GM23248 (cell line): ENCODE data around the gene PCDHA8. TPM values are rescaled to one million over a fixed set of nuclear protein-coding genes. Genes with fewer than 3 reads are reported as not detected.
"Not testable (repeated sequence)": the region's sequence is repeated elsewhere in the genome, so short reads cannot be mapped to it uniquely, and the experiment has no call there.

Experiments used
- DNase-seq: peaks from one replicate; pipeline ENCODE4 v3.0.0-alpha.2; 2015
- H2AFZ ChIP-seq: fragments of 200-600 bp; sonication (generic); 2 replicates; pipeline ENCODE4 v1.6.1; 2016; ENCODE audit warnings: antibody characterized with exemption
- H3F3A ChIP-seq: fragments of 200-600 bp; sonication (generic); 2 replicates; pipeline ENCODE4 v1.6.1; 2016; ENCODE audit warnings: mild to moderate bottlenecking, antibody characterized with exemption, mixed run types; ENCODE audit not compliant: insufficient read depth
- H3K27ac ChIP-seq: fragments of 200-600 bp; sonication (generic); 2 replicates; pipeline ENCODE4 v1.5.1; 2016; ENCODE audit warnings: mild to moderate bottlenecking
- H3K27me3 ChIP-seq: fragments of 200-600 bp; sonication (generic); replicated peaks from 2 replicates; pipeline ENCODE4 v1.6.1; 2016; ENCODE audit warnings: mild to moderate bottlenecking; ENCODE audit not compliant: insufficient read depth
- H3K36me3 ChIP-seq: fragments of 200-600 bp; sonication (generic); 2 replicates; pipeline ENCODE4 v1.6.1; 2016; ENCODE audit warnings: low read depth, mild to moderate bottlenecking
- H3K4me1 ChIP-seq: fragments of 200-600 bp; sonication (generic); 2 replicates; pipeline ENCODE4 v1.6.1; 2016; ENCODE audit warnings: mild to moderate bottlenecking; ENCODE audit not compliant: insufficient read depth
- H3K4me2 ChIP-seq: fragments of 200-600 bp; sonication (generic); one replicate; pipeline ENCODE4 v1.6.1; 2016; ENCODE audit warnings: mild to moderate bottlenecking; ENCODE audit not compliant: unreplicated experiment
- H3K4me3 ChIP-seq: fragments of 200-600 bp; sonication (generic); 2 replicates; pipeline ENCODE4 v1.5.1; 2016; ENCODE audit warnings: mild to moderate bottlenecking
- H3K79me2 ChIP-seq: fragments of 200-600 bp; sonication (generic); 2 replicates; pipeline ENCODE4 v1.6.1; 2016; ENCODE audit warnings: mild to moderate bottlenecking; ENCODE audit not compliant: insufficient read depth
- H3K9ac ChIP-seq: fragments of 200-600 bp; sonication (generic); 2 replicates; pipeline ENCODE4 v1.6.1; 2016; ENCODE audit warnings: mild to moderate bottlenecking
- H3K9me2 ChIP-seq: fragments of 200-600 bp; sonication (generic); 2 replicates; pipeline ENCODE4 v1.6.1; 2016; ENCODE audit warnings: mixed run types, mild to moderate bottlenecking, moderate library complexity; ENCODE audit not compliant: insufficient read depth
- H3K9me3 ChIP-seq: fragments of 200-600 bp; sonication (generic); one replicate; pipeline ENCODE4 v1.6.1; 2017; ENCODE audit warnings: low read depth
- H4K20me1 ChIP-seq: fragments of 200-600 bp; sonication (generic); 2 replicates; pipeline ENCODE4 v1.6.0; 2016; ENCODE audit not compliant: insufficient read depth
- EZH2 ChIP-seq: fragments of 200-600 bp; sonication (generic); IDR thresholded peaks from 2 replicates; pipeline ENCODE4 v1.6.1; 2018; ENCODE audit warnings: antibody characterized with exemption, mild to moderate bottlenecking; ENCODE audit not compliant: insufficient read depth, poor library complexity, severe bottlenecking
- EZH2phosphoT487 ChIP-seq: fragments of 200-600 bp; sonication (generic); IDR thresholded peaks from 2 replicates; pipeline ENCODE4 v1.6.1; 2018; ENCODE audit warnings: antibody characterized with exemption, moderate library complexity, mild to moderate bottlenecking, low read depth; ENCODE audit not compliant: insufficient read depth
- WGBS, 2 experiments: methylation state at CpG; one replicate each; pipeline ENCODE4 v1.1.6; 2015 to 2017; ENCODE audit warnings: low lambda C conversion rate in 2 of 2, low coverage in 1 of 2; ENCODE audit errors: missing lambda C conversion rate in 2 of 2; 5-methylcytosine and 5-hydroxymethylcytosine counted together
- in situ Hi-C: fragments of 300-500 bp; cut with MboI; formaldehyde crosslinking; loops from 2 replicates; pipeline ENCODE4 v1.15.0; 2020
- polyA plus RNA-seq: library from polyadenylated mRNA; unstranded; fragments of >200 nt; fragmentation: Nextera tagmentation; extraction: Ambion mirVana; gene quantifications from 2 replicates; pipeline ENCODE4 v1.2.1, GENCODE V29; 2016
- total RNA-seq: library from RNA; depleted of rRNA; stranded (reverse); fragments of >200 nt; shearing (Covaris generic); gene quantifications from 2 replicates; pipeline ENCODE4 v1.2.3, GENCODE V29; 2014

Gene PCDHA8
- total and polyA plus RNA-seq, 2 experiments from 2014 or later: not detected

GRCh38 chr5:140802781-140803271 lies 38.2 kb upstream of the PCDHA8 start:
- H3K4me3 ChIP-seq: no peak overlapping the region
- in situ Hi-C loops: no loop called here
- no peak overlapping the region for H3K9ac ChIP-seq
- DNase-seq: no peak
- no peak overlapping the region for H2AFZ ChIP-seq
- H3K27me3 ChIP-seq: no peaks in the 10 kb centered on the region
- H4K20me1 ChIP-seq: no peaks in the 10 kb centered on the region
- TF ChIP-seq EZH2: no peak
- no peak for TF ChIP-seq EZH2phosphoT487
- H3K36me3 ChIP-seq: no peaks in the 10 kb centered on the region
- H3F3A ChIP-seq: no peaks in the 10 kb centered on the region
- no peak overlapping the region for H3K4me2 ChIP-seq
- no peaks in the 10 kb centered on the region for H3K79me2 ChIP-seq
- H3K9me2 ChIP-seq: no peaks in the 10 kb centered on the region
- H3K9me3 ChIP-seq: no peaks in the 10 kb centered on the region
- no peaks in the 10 kb centered on the region for H3K4me1 ChIP-seq
- 46 to 50% methylated on average over 39 to 53 of the region's 53 CpGs for WGBS, 2 experiments
- no peak overlapping the region for H3K27ac ChIP-seq

GRCh38 chr5:140806834-140807775 lies 33.9 kb upstream of the PCDHA8 start, which contains the start of gene PCDHA4:
Gene PCDHA4, plus strand, starts transcription at chr5:140807068.
- WGBS, 2 experiments: 30 to 31% methylated on average over 40 to 46 of the region's 47 CpGs
- in situ Hi-C loops: no loop called here
- no peak within 1 kb of the TSS for H3K4me3 ChIP-seq
- H3K4me2 ChIP-seq: no peak within 1 kb of the TSS
- no peaks in the 10 kb centered on the region for H3K4me1 ChIP-seq
- no peak for TF ChIP-seq EZH2
- H3K9ac ChIP-seq: no peak within 1 kb of the TSS
- no peak within 1 kb of the TSS for H2AFZ ChIP-seq
- no peaks in the 10 kb centered on the region for H3K27me3 ChIP-seq
- no peak within 1 kb of the TSS for H3K27ac ChIP-seq
- no peaks in the 10 kb centered on the region for H3K36me3 ChIP-seq
- no peaks in the 10 kb centered on the region for H3F3A ChIP-seq
- H4K20me1 ChIP-seq: no peaks in the 10 kb centered on the region
- peak; percentile 12 for DNase-seq
- H3K9me3 ChIP-seq: no peaks in the 10 kb centered on the region
- no peaks in the 10 kb centered on the region for H3K9me2 ChIP-seq
- H3K79me2 ChIP-seq: no peaks in the 10 kb centered on the region

GRCh38 chr5:140808241-140808888 lies 32.6 kb upstream of the PCDHA8 start:
- H3K4me2 ChIP-seq, H3K9me2 ChIP-seq, H3K4me1 ChIP-seq, DNase-seq, H3K27me3 ChIP-seq, H3K36me3 ChIP-seq, H3F3A ChIP-seq, H4K20me1 ChIP-seq, H3K9ac ChIP-seq, H3K9me3 ChIP-seq, H3K4me3 ChIP-seq, H3K79me2 ChIP-seq, H2AFZ ChIP-seq, H3K27ac ChIP-seq, in situ Hi-C loops: not testable (repeated sequence)
- 53 to 59% methylated on average over 45 to 62 of the region's 62 CpGs for WGBS, 2 experiments

GRCh38 chr5:140808889-140809291 lies 32.1 kb upstream of the PCDHA8 start:
- DNase-seq: no peak
- Histone ChIP-seq H3K9ac (no peak overlapping the region), H3K79me2 (no peaks in the 10 kb centered on the region), H3K36me3 (no peaks in the 10 kb centered on the region), H3K4me1 (no peaks in the 10 kb centered on the region), H4K20me1 (no peaks in the 10 kb centered on the region), H2AFZ (no peak overlapping the region), H3K27ac (no peak overlapping the region), H3K9me2 (no peaks in the 10 kb centered on the region), H3K9me3 (peaks cover 4% of the 10 kb centered on the region), H3K4me3 (no peak overlapping the region), H3K27me3 (no peaks in the 10 kb centered on the region), H3F3A (no peaks in the 10 kb centered on the region), H3K4me2 (no peak overlapping the region)
- WGBS, 2 experiments: 41 to 53% methylated on average over 15 to 42 of the region's 43 CpGs
- in situ Hi-C loops: no loop called here
- TF ChIP-seq EZH2 (no peak), EZH2phosphoT487 (no peak)
